ENCODE data around the gene CFAP73. TPM values are rescaled to one million over a fixed set of nuclear protein-coding genes. Genes with fewer than 3 reads are reported as not detected.

The CFAP73 gene
- polyA plus RNA-seq, 1 donor from 2014 or later, result not detected

DNA sequence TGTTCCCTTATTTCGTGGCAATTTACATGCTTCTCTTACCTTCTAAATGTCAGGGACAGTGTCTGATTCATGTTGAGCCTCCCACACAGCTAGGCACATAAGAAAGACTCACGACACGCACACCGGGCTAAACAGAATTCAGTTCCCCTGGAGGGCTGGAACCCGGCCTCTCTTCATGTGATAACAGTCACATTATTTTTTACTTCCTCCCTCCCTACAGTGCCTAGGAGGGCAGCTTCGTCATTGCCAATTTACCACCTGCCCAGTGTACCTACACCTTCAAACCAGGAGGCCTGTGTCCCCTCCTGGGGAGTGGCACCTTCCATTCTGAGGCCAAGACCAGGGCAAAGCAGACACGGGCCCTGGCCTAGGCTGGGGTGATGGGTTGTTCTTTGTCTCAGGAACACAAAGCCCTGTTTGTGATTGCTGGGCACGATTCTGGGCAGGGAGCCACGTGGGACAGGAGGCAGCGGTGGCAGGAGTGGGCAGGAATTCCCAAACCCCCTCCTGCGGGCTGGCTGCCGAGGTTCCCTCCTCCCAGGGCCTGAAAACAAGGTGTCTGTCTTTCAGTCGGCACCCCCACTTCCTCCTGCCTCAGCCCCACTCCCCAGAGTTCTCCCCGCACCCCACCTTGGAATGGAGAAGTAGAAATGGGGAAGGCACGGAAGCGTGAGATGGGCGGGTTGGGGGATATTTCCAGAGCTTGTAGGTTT lies 7.2 kb upstream of the CFAP73 start:
- no peak overlapping the region for H2AFZ ChIP-seq (ENCODE audit: low read depth, low read length)
- no peaks in the 10 kb centered on the region for H3K9me2 ChIP-seq (ENCODE audit: insufficient read depth, low read length)
- TF ChIP-seq, protein P1, sequence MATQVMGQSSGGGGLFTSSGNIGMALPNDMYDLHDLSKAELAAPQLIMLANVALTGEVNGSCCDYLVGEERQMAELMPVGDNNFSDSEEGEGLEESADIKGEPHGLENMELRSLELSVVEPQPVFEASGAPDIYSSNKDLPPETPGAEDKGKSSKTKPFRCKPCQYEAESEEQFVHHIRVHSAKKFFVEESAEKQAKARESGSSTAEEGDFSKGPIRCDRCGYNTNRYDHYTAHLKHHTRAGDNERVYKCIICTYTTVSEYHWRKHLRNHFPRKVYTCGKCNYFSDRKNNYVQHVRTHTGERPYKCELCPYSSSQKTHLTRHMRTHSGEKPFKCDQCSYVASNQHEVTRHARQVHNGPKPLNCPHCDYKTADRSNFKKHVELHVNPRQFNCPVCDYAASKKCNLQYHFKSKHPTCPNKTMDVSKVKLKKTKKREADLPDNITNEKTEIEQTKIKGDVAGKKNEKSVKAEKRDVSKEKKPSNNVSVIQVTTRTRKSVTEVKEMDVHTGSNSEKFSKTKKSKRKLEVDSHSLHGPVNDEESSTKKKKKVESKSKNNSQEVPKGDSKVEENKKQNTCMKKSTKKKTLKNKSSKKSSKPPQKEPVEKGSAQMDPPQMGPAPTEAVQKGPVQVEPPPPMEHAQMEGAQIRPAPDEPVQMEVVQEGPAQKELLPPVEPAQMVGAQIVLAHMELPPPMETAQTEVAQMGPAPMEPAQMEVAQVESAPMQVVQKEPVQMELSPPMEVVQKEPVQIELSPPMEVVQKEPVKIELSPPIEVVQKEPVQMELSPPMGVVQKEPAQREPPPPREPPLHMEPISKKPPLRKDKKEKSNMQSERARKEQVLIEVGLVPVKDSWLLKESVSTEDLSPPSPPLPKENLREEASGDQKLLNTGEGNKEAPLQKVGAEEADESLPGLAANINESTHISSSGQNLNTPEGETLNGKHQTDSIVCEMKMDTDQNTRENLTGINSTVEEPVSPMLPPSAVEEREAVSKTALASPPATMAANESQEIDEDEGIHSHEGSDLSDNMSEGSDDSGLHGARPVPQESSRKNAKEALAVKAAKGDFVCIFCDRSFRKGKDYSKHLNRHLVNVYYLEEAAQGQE (IDR thresholded peaks at IDR 0.05; ENCODE audit: borderline replicate concordance), result no peak
- TF ChIP-seq MXI1 (conservative IDR thresholded peaks at IDR 0.05; ENCODE audit: poor library complexity, severe bottlenecking), result no peak
- TF ChIP-seq RAD21 (conservative IDR thresholded peaks at IDR 0.05), result no peak
- TF ChIP-seq SMC3 (conservative IDR thresholded peaks at IDR 0.05; ENCODE audit: poor library complexity), result no peak
- TF ChIP-seq TAF1 (IDR thresholded peaks at IDR 0.05; ENCODE audit: low read depth), result no peak
- TF ChIP-seq, protein P2, sequence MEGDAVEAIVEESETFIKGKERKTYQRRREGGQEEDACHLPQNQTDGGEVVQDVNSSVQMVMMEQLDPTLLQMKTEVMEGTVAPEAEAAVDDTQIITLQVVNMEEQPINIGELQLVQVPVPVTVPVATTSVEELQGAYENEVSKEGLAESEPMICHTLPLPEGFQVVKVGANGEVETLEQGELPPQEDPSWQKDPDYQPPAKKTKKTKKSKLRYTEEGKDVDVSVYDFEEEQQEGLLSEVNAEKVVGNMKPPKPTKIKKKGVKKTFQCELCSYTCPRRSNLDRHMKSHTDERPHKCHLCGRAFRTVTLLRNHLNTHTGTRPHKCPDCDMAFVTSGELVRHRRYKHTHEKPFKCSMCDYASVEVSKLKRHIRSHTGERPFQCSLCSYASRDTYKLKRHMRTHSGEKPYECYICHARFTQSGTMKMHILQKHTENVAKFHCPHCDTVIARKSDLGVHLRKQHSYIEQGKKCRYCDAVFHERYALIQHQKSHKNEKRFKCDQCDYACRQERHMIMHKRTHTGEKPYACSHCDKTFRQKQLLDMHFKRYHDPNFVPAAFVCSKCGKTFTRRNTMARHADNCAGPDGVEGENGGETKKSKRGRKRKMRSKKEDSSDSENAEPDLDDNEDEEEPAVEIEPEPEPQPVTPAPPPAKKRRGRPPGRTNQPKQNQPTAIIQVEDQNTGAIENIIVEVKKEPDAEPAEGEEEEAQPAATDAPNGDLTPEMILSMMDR (IDR thresholded peaks at IDR 0.05; ENCODE audit: poor library complexity, severe bottlenecking), result no peak
- TF ChIP-seq EP300 (conservative IDR thresholded peaks at IDR 0.05; ENCODE audit: poor library complexity, severe bottlenecking), result no peak
- no peak for TF ChIP-seq EZH2 (IDR thresholded peaks at IDR 0.05; ENCODE audit: borderline replicate concordance, insufficient read depth, low read length, poor library complexity, severe bottlenecking)
- no peak for TF ChIP-seq POLR2AphosphoS5 (IDR thresholded peaks at IDR 0.05)
- H3K36me3 ChIP-seq (ENCODE audit: insufficient read depth, low read length), result no peaks in the 10 kb centered on the region
- no peaks in the 10 kb centered on the region for H3K9me3 ChIP-seq (ENCODE audit: low read length)
- H4K20me1 ChIP-seq (ENCODE audit: insufficient read depth), result no peaks in the 10 kb centered on the region
- H3K27me3 ChIP-seq (ENCODE audit: insufficient read depth, low read depth, low read length), result no peaks in the 10 kb centered on the region
- H3K27ac ChIP-seq (ENCODE audit: low read length), result no peak overlapping the region
- H3K79me2 ChIP-seq (replicated peaks; ENCODE audit: insufficient read depth, low read length), result no peaks in the 10 kb centered on the region
- no peaks in the 10 kb centered on the region for H3F3A ChIP-seq (ENCODE audit: insufficient read depth, low read length, poor library complexity, severe bottlenecking)
- no peak overlapping the region for H3K4me3 ChIP-seq (ENCODE audit: low read length)
- H3K9ac ChIP-seq (ENCODE audit: low read length), result no peak overlapping the region
- no peak overlapping the region for H3K4me2 ChIP-seq (ENCODE audit: low read length)

DNA sequence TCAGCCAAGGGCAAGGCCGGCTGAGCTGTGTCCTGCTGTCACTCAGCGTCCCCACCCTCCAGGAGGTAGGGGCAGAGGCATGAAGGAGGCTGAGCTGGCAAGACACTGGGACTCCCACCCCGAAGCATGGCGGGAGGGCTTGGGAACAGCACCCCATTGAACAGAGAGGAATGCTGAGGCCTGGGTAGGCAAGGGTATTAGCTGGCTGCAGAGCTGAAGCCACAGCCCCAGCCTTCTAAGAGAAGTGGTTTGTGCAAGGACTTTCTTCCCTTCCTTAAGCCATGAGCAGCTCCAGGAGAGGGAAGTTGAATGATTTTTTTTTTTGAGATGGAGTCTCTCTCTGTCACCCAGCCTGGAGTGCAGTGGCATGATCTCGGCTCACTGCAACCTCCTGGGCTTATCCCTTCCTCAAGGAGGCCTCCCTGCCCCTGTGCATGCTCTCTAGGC lies 6.6 kb upstream of the CFAP73 start:
- Histone ChIP-seq H3K4me3 (ENCODE audit: low read length) (no peak overlapping the region), H3K27ac (ENCODE audit: low read length) (no peak overlapping the region), H3K79me2 (replicated peaks; ENCODE audit: insufficient read depth, low read length) (no peaks in the 10 kb centered on the region), H3K9me3 (ENCODE audit: low read length) (no peaks in the 10 kb centered on the region), H3K9me2 (ENCODE audit: insufficient read depth, low read length) (no peaks in the 10 kb centered on the region), H3K9ac (ENCODE audit: low read length) (no peak overlapping the region), H3K27me3 (ENCODE audit: insufficient read depth, low read depth, low read length) (no peaks in the 10 kb centered on the region), H3F3A (ENCODE audit: insufficient read depth, low read length, poor library complexity, severe bottlenecking) (no peaks in the 10 kb centered on the region), H3K4me2 (ENCODE audit: low read length) (no peak overlapping the region), H3K36me3 (ENCODE audit: insufficient read depth, low read length) (no peaks in the 10 kb centered on the region), H2AFZ (ENCODE audit: low read depth, low read length) (no peak overlapping the region), H4K20me1 (ENCODE audit: insufficient read depth) (no peaks in the 10 kb centered on the region)
- TF ChIP-seq MXI1 (conservative IDR thresholded peaks at IDR 0.05; ENCODE audit: poor library complexity, severe bottlenecking) (no peak), EZH2 (IDR thresholded peaks at IDR 0.05; ENCODE audit: borderline replicate concordance, insufficient read depth, low read length, poor library complexity, severe bottlenecking) (no peak), EP300 (conservative IDR thresholded peaks at IDR 0.05; ENCODE audit: poor library complexity, severe bottlenecking) (no peak), RAD21 (conservative IDR thresholded peaks at IDR 0.05) (no peak), TAF1 (IDR thresholded peaks at IDR 0.05; ENCODE audit: low read depth) (no peak), SMC3 (conservative IDR thresholded peaks at IDR 0.05; ENCODE audit: poor library complexity) (no peak), POLR2AphosphoS5 (IDR thresholded peaks at IDR 0.05) (no peak)
- TF ChIP-seq, protein P2 (IDR thresholded peaks at IDR 0.05; ENCODE audit: poor library complexity, severe bottlenecking), result no peak
- TF ChIP-seq, protein P1 (IDR thresholded peaks at IDR 0.05; ENCODE audit: borderline replicate concordance), result no peak

All from neural cell (in vitro differentiated cells).